GM10248 (cell line): ENCODE measurements around the gene CAMK2B.
A peak's percentile ranks its signal among the peaks of the same experiment; 100 is the strongest.

Experiments used
- CTCF ChIA-PET: fragments of 300-600 bp; sonication (Branson Sonifier 250); formaldehyde crosslinking; extraction: SDS; loops from one replicate; lab custom pipeline; 2021; ENCODE audit warnings: antibody characterized with exemption; lab: Yijun Ruan, JAX
- POLR2A ChIA-PET: fragments of 350-650 bp; sonication (Branson Sonifier 250); formaldehyde crosslinking; extraction: SDS; loops from one replicate; lab custom pipeline; 2020; ENCODE audit warnings: antibody characterized with exemption; lab: Yijun Ruan, JAX
- DNase-seq: peaks from one replicate; pipeline ENCODE4 v3.0.0; 2012; ENCODE audit errors: extremely low spot score
- TF ChIP-seq, protein P1 (sequence below): IDR thresholded peaks from 2 replicates; pipeline ENCODE4 v1.5.1; 2012; ENCODE audit warnings: mild to moderate bottlenecking, low read depth; ENCODE audit errors: extremely low read depth, missing control alignments, control extremely low read depth

CAMK2B gene

DNA sequence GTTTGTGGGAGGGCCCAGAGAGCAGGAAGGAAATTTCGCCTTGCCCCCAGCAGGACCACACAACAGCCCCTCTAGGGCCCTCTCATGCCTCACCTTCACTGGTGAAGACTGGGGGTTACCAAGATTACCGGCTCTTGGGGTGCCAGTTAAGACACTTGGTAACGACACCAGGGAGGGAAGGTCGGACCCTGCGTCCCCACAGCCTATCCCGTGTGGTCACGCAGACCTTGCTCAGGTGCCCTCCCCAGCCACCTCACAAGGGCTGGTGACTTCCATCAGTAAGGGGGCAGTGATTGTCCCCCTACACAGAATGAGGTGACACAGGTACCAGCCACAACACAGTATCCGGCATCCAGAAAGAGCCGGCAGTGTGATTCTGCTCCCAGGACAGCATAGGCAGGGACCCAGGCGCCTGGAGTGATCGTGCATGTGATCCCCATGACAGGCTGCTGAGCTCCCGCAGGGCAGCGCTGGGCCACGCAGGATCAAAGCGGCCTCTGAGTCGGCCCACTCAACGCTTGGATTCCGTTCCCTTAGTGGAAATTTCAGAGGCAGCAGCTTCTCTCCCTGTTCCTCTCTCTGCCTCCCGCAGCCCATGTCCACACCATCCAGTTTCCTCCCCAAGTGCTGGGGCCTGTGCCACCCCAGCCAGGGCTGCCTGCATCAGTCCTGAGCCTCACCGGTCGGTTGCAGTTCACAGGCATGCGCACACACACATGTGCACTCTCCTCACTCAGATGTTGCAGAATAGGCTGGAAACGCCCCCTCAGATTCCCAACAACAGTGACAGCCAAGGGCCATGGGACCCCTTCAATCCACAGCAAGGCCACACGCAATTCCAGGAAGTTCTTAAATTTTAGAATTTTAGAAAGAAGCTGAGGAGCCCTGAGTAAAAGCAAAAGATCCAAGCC lies 35.8 kb downstream of the CAMK2B start:
- DNase-seq = no peak
- TF ChIP-seq, protein P1, sequence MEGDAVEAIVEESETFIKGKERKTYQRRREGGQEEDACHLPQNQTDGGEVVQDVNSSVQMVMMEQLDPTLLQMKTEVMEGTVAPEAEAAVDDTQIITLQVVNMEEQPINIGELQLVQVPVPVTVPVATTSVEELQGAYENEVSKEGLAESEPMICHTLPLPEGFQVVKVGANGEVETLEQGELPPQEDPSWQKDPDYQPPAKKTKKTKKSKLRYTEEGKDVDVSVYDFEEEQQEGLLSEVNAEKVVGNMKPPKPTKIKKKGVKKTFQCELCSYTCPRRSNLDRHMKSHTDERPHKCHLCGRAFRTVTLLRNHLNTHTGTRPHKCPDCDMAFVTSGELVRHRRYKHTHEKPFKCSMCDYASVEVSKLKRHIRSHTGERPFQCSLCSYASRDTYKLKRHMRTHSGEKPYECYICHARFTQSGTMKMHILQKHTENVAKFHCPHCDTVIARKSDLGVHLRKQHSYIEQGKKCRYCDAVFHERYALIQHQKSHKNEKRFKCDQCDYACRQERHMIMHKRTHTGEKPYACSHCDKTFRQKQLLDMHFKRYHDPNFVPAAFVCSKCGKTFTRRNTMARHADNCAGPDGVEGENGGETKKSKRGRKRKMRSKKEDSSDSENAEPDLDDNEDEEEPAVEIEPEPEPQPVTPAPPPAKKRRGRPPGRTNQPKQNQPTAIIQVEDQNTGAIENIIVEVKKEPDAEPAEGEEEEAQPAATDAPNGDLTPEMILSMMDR = no peak
- ChIA-PET POLR2A (no interaction called here), CTCF (no interaction called here)

DNA sequence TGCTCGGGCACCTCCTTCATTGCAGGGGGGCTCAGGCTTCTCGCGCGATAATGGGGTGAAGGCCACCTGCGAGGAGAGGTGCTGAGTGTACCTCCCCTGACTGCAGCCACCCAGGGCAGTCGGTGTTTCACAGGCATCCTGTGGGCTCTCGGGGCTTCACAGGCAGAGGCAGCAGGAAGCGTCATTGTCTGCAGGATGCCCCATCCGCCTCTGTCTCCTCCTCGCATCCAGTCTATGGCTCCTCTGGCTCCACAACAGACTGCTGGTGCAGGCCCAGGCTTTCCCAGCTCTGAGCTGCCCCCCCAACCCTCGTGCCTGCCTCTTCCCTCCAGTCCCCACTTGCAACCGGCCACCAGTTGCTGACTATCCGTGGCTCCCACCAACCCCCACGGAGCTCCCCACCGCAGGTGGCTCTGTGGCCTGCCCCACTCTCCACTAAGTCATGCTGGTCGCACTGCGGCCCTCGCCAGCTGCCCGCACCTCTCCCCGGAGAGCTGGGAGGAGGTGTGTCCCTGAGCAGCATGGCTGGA lies 36.5 kb downstream of the CAMK2B start:
- TF ChIP-seq, protein P1 = no peak
- DNase-seq = no peak
- ChIA-PET CTCF (no interaction called here), POLR2A (no interaction called here)

DNA sequence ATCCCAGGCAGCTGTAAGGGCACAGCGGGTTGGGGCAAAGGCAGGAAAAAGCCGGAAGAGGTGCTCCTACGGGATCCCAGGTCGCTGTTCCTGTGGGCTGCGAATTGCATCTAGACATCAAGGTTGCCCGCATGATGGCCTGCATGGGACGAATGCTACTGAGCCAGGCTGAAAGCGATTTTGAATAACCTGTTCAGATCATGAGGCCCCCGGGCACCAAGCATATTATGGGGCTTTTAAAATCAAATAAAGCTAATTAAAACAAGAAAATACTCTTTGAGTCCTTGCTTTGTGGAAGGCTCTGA lies 37.1 kb downstream of the CAMK2B start:
- DNase-seq = no peak
- POLR2A ChIA-PET = no interaction called here
- TF ChIP-seq, protein P1 = no peak
- CTCF ChIA-PET = no interaction called here

DNA sequence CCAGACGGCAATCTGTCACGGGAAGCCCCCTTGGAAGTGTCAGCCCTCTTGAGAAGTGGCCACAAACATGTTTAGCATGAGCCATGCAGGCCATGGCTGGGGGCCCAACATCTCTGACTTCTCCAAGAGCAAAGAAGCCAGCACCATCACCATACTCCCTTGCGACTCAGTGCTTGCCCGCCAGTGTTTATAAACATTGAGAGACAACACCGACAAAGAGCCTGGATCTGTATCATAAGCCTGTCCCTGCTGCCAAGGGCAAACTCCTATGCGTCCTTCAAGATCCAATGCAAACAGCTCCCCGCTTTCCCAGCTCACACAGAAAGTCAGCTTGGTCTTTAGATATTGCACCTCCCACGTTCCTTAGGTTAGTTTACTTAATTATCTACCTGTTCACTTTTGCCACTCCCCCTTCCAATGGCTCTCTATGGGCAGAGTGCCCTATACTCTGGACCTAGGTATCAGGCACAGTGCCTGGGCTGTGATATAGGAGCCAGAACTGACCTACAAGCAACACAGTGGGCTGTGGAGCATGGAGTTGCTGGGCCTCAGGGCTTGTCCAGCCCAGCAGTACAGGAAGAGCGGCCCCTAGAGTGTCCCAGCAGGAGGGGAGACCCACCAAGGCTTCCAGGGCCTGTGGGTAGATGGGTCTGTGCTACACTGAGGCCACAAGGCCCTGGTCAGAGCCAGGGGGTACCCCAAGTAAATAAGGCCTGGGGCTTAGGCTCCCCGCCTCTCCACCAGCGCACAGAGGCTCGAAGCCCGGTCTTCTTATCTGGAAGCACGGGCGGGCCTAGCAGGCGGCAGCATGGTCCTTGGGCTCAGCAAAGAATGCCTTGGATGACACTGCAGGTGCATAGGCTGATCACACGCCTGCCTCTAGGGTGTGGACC lies 37.7 kb downstream of the CAMK2B start:
- no peak for DNase-seq
- TF ChIP-seq, protein P1 = no peak
- POLR2A ChIA-PET = no interaction called here
- CTCF ChIA-PET = no interaction called here

DNA sequence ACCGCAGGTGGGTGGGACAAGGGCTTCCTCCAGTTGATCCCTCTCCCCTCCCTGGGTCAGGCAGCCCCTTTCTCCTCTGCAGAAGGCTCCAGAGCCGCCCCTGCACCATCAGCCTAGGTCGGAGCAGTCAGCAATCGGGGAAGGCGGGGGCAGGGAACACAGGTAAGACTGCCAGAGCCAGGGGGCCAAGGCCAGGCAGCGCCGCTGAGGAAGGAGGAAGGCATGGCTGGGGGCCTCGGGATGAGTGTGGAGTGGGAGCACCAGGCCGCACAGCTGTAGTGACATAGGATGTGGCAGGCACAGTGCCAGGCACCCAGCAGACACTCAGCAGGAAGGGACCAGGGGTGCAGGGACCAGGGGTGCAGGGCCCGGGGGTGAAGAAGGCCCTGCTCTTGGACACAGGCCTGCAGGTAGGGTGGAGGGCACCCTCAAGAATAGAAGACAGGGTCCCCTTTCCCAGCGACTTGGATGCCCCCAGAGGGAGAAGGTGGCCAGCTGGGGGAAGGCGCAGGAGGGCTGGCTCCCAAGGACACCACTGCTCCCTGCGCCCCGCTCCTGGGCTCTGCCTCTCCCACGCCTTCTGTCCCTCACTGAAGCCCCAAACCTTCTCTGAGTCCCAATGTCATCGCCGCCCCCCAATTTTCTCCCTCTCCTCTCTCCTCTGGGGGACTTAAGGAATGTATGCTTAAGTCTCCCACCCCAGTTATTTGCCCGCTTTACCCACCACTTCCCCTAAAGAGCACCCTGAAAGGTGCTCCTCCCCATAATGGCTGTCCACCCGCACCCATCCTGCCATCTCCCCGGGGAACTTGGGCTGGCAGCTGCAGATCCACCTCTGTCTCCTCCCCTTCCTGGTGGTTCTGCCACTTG lies 38.5 kb downstream of the CAMK2B start:
- no peak for DNase-seq
- TF ChIP-seq, protein P1 = no peak
- POLR2A ChIA-PET = no interaction called here
- CTCF ChIA-PET = no interaction called here

DNA sequence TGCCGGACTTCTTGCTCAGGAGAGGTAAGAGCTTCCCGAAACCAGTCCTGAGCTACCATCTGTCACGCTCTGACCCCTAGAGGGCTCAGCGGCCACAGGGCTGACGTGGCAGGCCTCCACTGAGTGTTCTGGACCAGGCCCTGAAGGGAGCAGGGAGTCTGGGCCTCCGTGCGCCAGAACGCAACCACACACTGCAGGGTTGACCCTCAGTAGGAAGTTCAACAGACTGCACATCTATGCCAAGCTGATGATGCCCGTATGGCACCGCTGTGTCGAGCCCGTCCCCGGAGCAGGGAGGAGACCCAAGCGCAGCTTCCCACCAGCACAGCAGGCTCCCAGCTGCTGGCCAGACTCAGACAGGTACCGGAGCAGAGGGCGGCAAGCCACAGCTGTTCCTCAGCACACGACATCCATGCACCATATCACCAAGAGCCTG lies 39.2 kb downstream of the CAMK2B start:
- POLR2A ChIA-PET = no interaction called here
- no peak for DNase-seq
- TF ChIP-seq, protein P1 = peak; percentile 10
- CTCF ChIA-PET = no interaction called here
